Glutamatergic neuron (in vitro differentiated cells): Measurements from ENCODE around the gene BCHE. TPM values are rescaled to one million over a fixed set of nuclear protein-coding genes. Genes with fewer than 3 reads are reported as not detected.

ENCODE experiments used
- DNase-seq: peaks from one replicate; pipeline ENCODE4 v3.0.0; 2022
- H3K27ac Mint-ChIP-seq: one replicate; pipeline ENCODE4 v1.8.0; 2020; ENCODE audit warnings: mild to moderate bottlenecking, mixed read lengths, inconsistent platforms; ENCODE audit not compliant: unreplicated experiment
- H3K27me3 Mint-ChIP-seq: one replicate; pipeline ENCODE4 v1.8.0; 2020; ENCODE audit warnings: mild to moderate bottlenecking, moderate library complexity, mixed read lengths, inconsistent platforms; ENCODE audit not compliant: unreplicated experiment
- H3K36me3 Mint-ChIP-seq: one replicate; pipeline ENCODE4 v1.8.0; 2020; ENCODE audit warnings: mild to moderate bottlenecking, mixed read lengths, inconsistent platforms; ENCODE audit not compliant: unreplicated experiment
- H3K4me1 Mint-ChIP-seq: one replicate; pipeline ENCODE4 v1.8.0; 2020; ENCODE audit warnings: mild to moderate bottlenecking, low read depth, mixed read lengths, inconsistent platforms; ENCODE audit not compliant: unreplicated experiment
- H3K4me3 Mint-ChIP-seq: one replicate; pipeline ENCODE4 v1.8.0; 2020; ENCODE audit warnings: mild to moderate bottlenecking, mixed read lengths, inconsistent platforms; ENCODE audit not compliant: unreplicated experiment
- H3K9me3 Mint-ChIP-seq: one replicate; pipeline ENCODE4 v1.8.0; 2020; ENCODE audit warnings: mild to moderate bottlenecking, moderate library complexity, mixed read lengths, inconsistent platforms; ENCODE audit not compliant: unreplicated experiment
- CTCF ChIP-seq: fragments of 200-600 bp; sonication (generic); IDR thresholded peaks from one replicate; pipeline ENCODE4 v1.5.0; 2021; ENCODE audit not compliant: partially characterized antibody, unreplicated experiment
- total RNA-seq: library from RNA; stranded (reverse); fragmentation: NEBNext Ultra II Directional; extraction: Animal tissue kit (Norgen Biotek cat#: 25700); gene quantifications from one replicate; pipeline ENCODE4 v1.2.1, GENCODE V29; 2021; ENCODE audit not compliant: unreplicated experiment

BCHE gene
- total RNA-seq, 1 donor from 2014 or later, result 4.0 TPM

DNA sequence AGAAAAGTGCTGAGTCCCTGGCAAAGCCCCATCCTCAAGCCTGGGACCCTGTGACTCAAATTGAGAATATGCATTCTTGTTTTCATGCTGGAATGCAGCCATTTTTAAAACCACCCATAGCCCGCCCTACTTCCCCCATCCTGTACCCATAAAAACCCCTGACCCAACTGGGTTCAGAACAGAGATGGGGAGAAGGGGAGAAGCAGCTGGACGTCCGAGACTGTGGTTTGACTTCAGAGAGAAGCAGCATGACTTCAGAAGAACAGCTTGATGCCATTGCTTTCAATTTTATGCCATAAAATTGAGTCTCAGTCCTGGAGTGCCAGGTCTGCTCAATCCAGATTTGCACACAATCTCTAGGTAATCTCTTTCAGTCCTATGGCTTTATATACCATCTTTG, 78.2 kb downstream of the BCHE start:
- no peak overlapping the region for H3K27ac Mint-ChIP-seq
- H3K36me3 Mint-ChIP-seq, result no peaks in the 10 kb centered on the region
- H3K4me1 Mint-ChIP-seq, result no peaks in the 10 kb centered on the region
- no peak for TF ChIP-seq CTCF
- H3K4me3 Mint-ChIP-seq, result no peak overlapping the region
- no peaks in the 10 kb centered on the region for H3K27me3 Mint-ChIP-seq
- no peaks in the 10 kb centered on the region for H3K9me3 Mint-ChIP-seq
- no peak for DNase-seq

GRCh38 chr3:165755571-165755970, 81.7 kb downstream of the BCHE start:
- Mint-ChIP-seq H3K9me3 (no peaks in the 10 kb centered on the region), H3K4me1 (peaks cover 8% of the 10 kb centered on the region)

DNA sequence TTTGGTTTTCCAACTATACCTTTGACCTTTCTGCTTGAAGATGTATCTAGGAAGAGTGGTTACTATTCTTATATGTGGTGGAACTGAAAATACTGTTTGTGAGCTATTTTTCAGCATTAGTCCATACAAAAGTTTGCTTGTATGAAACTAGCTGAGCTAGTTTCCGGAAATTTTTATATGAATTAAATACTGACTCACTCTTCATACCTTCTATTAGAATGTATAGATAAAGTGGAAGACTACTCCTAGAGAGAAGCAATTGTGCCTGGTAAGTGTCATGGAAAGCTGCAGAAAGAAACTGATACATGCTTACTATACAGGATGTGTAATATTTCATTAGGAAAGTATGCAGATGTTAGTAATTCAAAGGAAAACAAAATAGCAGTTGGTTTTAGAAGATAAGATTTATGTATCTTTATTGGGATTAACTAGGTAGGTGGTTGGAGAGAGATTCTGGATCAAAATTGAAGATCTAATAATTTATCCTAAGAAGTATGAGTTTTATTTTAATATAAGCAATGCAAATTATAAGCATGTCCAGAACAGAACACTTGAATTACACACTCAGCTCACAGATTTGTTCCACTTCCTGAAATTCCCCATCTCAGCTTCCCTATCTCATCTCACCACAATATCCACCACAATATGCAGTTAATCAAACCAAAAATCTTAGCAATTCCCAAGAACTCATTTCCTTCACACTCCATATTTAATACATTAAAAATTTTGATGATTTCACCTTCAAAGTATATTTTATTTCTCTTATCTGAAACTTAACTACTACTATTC, 82.8 kb downstream of the BCHE start:
- Mint-ChIP-seq H3K27ac (no peak overlapping the region), H3K27me3 (no peaks in the 10 kb centered on the region), H3K4me3 (no peak overlapping the region), H3K4me1 (peaks cover 8% of the 10 kb centered on the region), H3K9me3 (no peaks in the 10 kb centered on the region), H3K36me3 (no peaks in the 10 kb centered on the region)
- TF ChIP-seq CTCF, result no peak
- DNase-seq, result no peak

More at GRCh38 chr3:165755571-165755970, 81.7 kb downstream of the BCHE start:
- Mint-ChIP-seq H3K4me3 (no peak overlapping the region), H3K36me3 (no peaks in the 10 kb centered on the region), H3K27ac (no peak overlapping the region), H3K27me3 (no peaks in the 10 kb centered on the region)
- no peak for TF ChIP-seq CTCF
- no peak for DNase-seq

- Mint-ChIP-seq H3K36me3 (no peaks in the 10 kb centered on the region), H3K27ac (no peak overlapping the region), H3K4me3 (no peak overlapping the region), H3K4me1 (peaks cover 8% of the 10 kb centered on the region), H3K9me3 (no peaks in the 10 kb centered on the region), H3K27me3 (no peaks in the 10 kb centered on the region)
- no peak for TF ChIP-seq CTCF
- DNase-seq, result no peak
These were observed 83.7 kb downstream of the BCHE start for GRCh38 chr3:165753560-165753959.

DNA sequence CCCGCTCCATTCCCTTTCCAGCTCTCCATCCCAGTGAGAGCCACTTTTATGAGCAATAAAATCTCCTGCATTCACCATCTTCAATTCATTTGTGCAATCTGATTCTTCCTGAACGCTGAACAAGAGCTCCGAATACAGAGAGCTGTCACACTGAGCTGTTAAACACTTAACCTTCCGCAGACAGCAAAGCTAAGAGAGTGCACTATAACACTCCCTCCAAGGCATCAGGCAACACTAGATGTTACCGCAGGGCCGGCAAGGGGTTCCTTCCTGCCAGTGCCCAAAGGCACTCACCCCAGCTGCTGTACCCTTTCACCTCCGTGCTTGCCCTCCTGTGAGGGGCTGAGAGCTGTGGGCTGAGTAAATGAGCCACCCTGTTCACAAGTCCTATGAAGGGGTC, 85.6 kb downstream of the BCHE start:
- DNase-seq, result no peak
- no peak for TF ChIP-seq CTCF
- Mint-ChIP-seq H3K27ac (no peak overlapping the region), H3K27me3 (no peaks in the 10 kb centered on the region), H3K4me1 (peaks cover 8% of the 10 kb centered on the region), H3K36me3 (no peaks in the 10 kb centered on the region), H3K9me3 (no peaks in the 10 kb centered on the region), H3K4me3 (no peak overlapping the region)
